OCI-LY3 (cell line): Measurements from ENCODE around the gene SLC12A1.
A peak's percentile ranks its signal among the peaks of the same experiment; 100 is the strongest.

ENCODE experiments used
- H2AFZ ChIP-seq: fragments of 200-600, 300-600 bp; shearing (Covaris generic); 2 replicates; pipeline ENCODE4 v1.6.0; 2014; ENCODE audit warnings: antibody characterized with exemption, low read depth, low read length
- H3K27ac ChIP-seq: fragments of 200-600, 300-600 bp; sonication (generic); 2 replicates; pipeline ENCODE4 v1.5.1; 2014; ENCODE audit warnings: mild to moderate bottlenecking, low read length, moderate library complexity, mixed read lengths
- H3K27me3 ChIP-seq: fragments of 200-600, 300-600 bp; sonication (generic); 2 replicates; pipeline ENCODE4 v1.6.1; 2014; ENCODE audit warnings: low read depth, low read length, mixed read lengths
- H3K36me3 ChIP-seq: fragments of 200-600, 300-600 bp; sonication (generic); replicated peaks from 2 replicates; pipeline ENCODE3; 2014; ENCODE audit warnings: low read depth, low read length, mixed read lengths
- H3K4me1 ChIP-seq: fragments of 300-600, 200-600 bp; sonication (generic); 2 replicates; pipeline ENCODE4 v1.6.1; 2014; ENCODE audit warnings: low read length, mixed read lengths
- H3K4me2 ChIP-seq: fragments of 200-600, 300-600 bp; sonication (generic); 2 replicates; pipeline ENCODE4 v1.6.1; 2014; ENCODE audit warnings: low read length, mixed read lengths
- H3K4me3 ChIP-seq: fragments of 300-600, 200-600 bp; sonication (generic); 2 replicates; pipeline ENCODE4 v1.5.1; 2014; ENCODE audit warnings: antibody characterized with exemption, mild to moderate bottlenecking, low read length, moderate library complexity
- H3K79me2 ChIP-seq: fragments of 300-600, 200-600 bp; shearing (Covaris generic); 2 replicates; pipeline ENCODE4 v1.6.1; 2014; ENCODE audit warnings: mild to moderate bottlenecking, low read length, mixed read lengths
- H3K9ac ChIP-seq: fragments of 300-600, 200-600 bp; shearing (Covaris generic); 2 replicates; pipeline ENCODE4 v1.6.0; 2014; ENCODE audit warnings: mild to moderate bottlenecking, low read length, moderate library complexity
- H3K9me3 ChIP-seq: fragments of 200-600, 300-600 bp; shearing (Covaris generic); 2 replicates; pipeline ENCODE4 v1.6.1; 2014; ENCODE audit warnings: low read length, mixed read lengths; ENCODE audit not compliant: insufficient read depth
- H4K20me1 ChIP-seq: fragments of 200-600, 300-600 bp; sonication (generic); 2 replicates; pipeline ENCODE4 v1.6.1; 2016; ENCODE audit warnings: low read length, mixed read lengths; ENCODE audit not compliant: insufficient read depth
- EZH2phosphoT487 ChIP-seq: fragments of 200-600 bp; shearing (Covaris generic); IDR thresholded peaks from 2 replicates; pipeline ENCODE4 v1.6.1; 2018; ENCODE audit warnings: antibody characterized with exemption, mixed run types, low read depth
- TF ChIP-seq, protein P1 (sequence below): fragments of 200-600, 300-600 bp; sonication (generic); IDR thresholded peaks from 2 replicates; pipeline ENCODE4 v1.5.1; 2014; ENCODE audit warnings: antibody characterized with exemption, low read length, low read depth

The SLC12A1 gene

DNA sequence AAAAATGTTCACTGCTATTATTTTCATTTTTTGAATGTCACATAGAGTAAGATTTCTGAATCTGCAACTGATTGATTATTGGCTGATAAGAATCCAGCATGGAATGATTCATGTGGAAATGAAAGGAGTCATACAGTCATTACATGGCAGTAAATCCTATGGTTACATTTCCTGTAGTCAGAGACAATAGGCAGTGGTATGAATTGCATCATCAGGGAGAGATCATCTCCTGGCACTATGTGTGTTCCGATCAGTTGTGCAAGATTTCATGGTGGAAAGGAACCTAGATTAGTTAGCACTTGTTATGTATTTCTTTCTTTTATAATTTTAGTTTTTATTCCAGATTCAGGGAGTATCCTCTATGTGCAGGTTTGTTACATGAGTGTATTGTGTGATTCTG is 38.8 kb downstream of the SLC12A1 start:
- Histone ChIP-seq H3K4me3 (no peak overlapping the region), H2AFZ (no peak overlapping the region), H3K27ac (no peak overlapping the region), H3K9ac (no peak overlapping the region), H3K79me2 (no peaks in the 10 kb centered on the region), H3K4me1 (no peaks in the 10 kb centered on the region), H3K4me2 (no peak overlapping the region), H3K36me3 (no peaks in the 10 kb centered on the region), H3K9me3 (no peaks in the 10 kb centered on the region), H3K27me3 (peaks cover 7% of the 10 kb centered on the region; the same call in 1 of the 2 replicates), H4K20me1 (no peaks in the 10 kb centered on the region)
- no peak for TF ChIP-seq EZH2phosphoT487
- TF ChIP-seq, protein P1, sequence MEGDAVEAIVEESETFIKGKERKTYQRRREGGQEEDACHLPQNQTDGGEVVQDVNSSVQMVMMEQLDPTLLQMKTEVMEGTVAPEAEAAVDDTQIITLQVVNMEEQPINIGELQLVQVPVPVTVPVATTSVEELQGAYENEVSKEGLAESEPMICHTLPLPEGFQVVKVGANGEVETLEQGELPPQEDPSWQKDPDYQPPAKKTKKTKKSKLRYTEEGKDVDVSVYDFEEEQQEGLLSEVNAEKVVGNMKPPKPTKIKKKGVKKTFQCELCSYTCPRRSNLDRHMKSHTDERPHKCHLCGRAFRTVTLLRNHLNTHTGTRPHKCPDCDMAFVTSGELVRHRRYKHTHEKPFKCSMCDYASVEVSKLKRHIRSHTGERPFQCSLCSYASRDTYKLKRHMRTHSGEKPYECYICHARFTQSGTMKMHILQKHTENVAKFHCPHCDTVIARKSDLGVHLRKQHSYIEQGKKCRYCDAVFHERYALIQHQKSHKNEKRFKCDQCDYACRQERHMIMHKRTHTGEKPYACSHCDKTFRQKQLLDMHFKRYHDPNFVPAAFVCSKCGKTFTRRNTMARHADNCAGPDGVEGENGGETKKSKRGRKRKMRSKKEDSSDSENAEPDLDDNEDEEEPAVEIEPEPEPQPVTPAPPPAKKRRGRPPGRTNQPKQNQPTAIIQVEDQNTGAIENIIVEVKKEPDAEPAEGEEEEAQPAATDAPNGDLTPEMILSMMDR: no peak

DNA sequence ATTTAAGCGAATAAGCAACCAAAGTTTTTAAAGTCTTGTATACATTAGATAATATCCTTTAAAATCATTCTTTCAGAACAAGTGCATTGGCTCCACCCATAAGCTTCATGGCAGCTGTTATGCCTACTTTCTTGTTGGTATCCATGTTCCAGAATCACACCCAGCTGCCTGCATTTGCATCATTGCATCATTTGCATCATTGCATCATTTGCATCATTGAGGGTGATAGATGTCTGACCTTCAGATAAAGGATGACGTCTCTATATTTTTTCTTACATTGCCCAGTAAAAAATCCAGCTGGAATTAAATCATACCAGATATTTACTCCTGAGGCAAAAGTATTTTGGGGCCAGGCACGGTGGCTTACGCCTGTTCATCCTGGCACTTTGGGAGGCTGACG is 42.3 kb downstream of the SLC12A1 start:
- Histone ChIP-seq H3K4me3 (no peak overlapping the region), H3K9me3 (no peaks in the 10 kb centered on the region), H3K79me2 (no peaks in the 10 kb centered on the region), H3K4me1 (no peaks in the 10 kb centered on the region), H3K27ac (no peak overlapping the region), H3K4me2 (no peak overlapping the region), H2AFZ (no peak overlapping the region), H3K36me3 (no peaks in the 10 kb centered on the region), H4K20me1 (no peaks in the 10 kb centered on the region), H3K27me3 (peaks cover 15% of the 10 kb centered on the region; the same call in 1 of the 2 replicates), H3K9ac (no peak overlapping the region)
- TF ChIP-seq EZH2phosphoT487: no peak
- TF ChIP-seq, protein P1: no peak

DNA sequence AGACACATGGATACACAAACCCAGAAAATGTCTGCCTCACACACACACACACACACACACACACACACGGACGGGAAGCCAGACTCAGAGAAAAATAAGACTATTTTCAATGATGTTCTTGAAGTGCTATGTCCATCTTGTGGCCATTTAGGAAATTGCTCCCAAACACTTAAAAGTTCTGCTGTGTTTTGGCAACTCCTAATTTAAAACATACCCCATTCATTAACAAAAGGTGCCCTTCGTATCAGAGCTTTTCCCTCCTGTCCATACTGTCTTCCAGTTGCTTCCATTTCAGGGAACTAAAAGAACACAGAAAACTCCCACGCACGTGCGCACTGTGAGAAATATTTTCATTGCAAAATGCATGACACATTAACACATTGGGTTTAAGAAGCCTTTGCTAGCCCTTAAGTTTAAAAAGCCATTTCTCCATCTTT is 44.6 kb downstream of the SLC12A1 start:
- no peak for TF ChIP-seq EZH2phosphoT487
- TF ChIP-seq, protein P1: peak; percentile 65
- no peaks in the 10 kb centered on the region for H4K20me1 ChIP-seq
- H3K9me3 ChIP-seq: no peaks in the 10 kb centered on the region
- no peak overlapping the region for H3K27ac ChIP-seq
- no peak overlapping the region for H2AFZ ChIP-seq
- H3K27me3 ChIP-seq: peaks cover 15% of the 10 kb centered on the region; the same call in 1 of the 2 replicates
- no peaks in the 10 kb centered on the region for H3K36me3 ChIP-seq
- H3K4me1 ChIP-seq: no peaks in the 10 kb centered on the region
- no peaks in the 10 kb centered on the region for H3K79me2 ChIP-seq
- no peak overlapping the region for H3K9ac ChIP-seq
- no peak overlapping the region for H3K4me3 ChIP-seq
- no peak overlapping the region for H3K4me2 ChIP-seq

DNA sequence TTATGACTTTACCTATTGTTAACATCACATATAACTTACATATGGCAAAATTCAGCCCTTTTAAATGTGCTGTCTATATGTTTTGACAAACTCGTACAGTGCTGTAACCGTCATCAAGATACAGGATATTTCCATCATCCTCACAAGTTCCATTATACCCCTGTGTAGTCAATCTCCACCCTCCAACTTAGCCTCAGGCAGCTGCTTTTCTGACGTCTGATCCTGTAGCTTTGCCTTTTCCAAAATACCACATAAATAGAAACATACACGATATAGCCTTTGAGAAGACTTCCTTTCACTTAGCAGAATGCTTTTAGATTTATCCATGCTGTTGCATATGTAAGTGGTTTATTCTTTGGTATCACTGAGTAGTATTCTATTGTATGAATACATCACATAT is 47.1 kb downstream of the SLC12A1 start:
- Histone ChIP-seq H3K9me3 (no peaks in the 10 kb centered on the region), H3K79me2 (no peaks in the 10 kb centered on the region), H3K36me3 (no peaks in the 10 kb centered on the region), H3K4me1 (no peaks in the 10 kb centered on the region), H3K4me3 (no peak overlapping the region), H2AFZ (no peak overlapping the region), H3K27ac (no peak overlapping the region), H3K4me2 (no peak overlapping the region), H4K20me1 (no peaks in the 10 kb centered on the region), H3K9ac (no peak overlapping the region), H3K27me3 (peaks cover 16% of the 10 kb centered on the region; the same call in 1 of the 2 replicates)
- no peak for TF ChIP-seq EZH2phosphoT487
- TF ChIP-seq, protein P1: no peak
